Cardiac septum (tissue), 1 donor: Measurements from ENCODE around the gene HEXA. TPM values are rescaled to one million over a fixed set of nuclear protein-coding genes. Genes with fewer than 3 reads are reported as not detected.

Source experiments
- DNase-seq: peaks from one replicate; pipeline ENCODE4 v3.0.0-alpha.2; 2020; ENCODE audit warnings: low spot score
- intact Hi-C: fragments of 100-400 bp; cut with DNase I; formaldehyde crosslinking; loops from one replicate; pipeline ENCODE4 v1.14.0; 2022
- total RNA-seq: library from RNA; stranded (reverse); fragmentation: NEBNext Ultra II Directional; extraction: Animal tissue kit (Norgen Biotek cat#: 25700); gene quantifications from one replicate; pipeline ENCODE4 v1.2.1, GENCODE V29; 2021
- donor health status: DM: no; HTN: no; CAD: no.

The HEXA gene
- total RNA-seq, 1 donor from 2014 or later = 77.9 TPM

DNA sequence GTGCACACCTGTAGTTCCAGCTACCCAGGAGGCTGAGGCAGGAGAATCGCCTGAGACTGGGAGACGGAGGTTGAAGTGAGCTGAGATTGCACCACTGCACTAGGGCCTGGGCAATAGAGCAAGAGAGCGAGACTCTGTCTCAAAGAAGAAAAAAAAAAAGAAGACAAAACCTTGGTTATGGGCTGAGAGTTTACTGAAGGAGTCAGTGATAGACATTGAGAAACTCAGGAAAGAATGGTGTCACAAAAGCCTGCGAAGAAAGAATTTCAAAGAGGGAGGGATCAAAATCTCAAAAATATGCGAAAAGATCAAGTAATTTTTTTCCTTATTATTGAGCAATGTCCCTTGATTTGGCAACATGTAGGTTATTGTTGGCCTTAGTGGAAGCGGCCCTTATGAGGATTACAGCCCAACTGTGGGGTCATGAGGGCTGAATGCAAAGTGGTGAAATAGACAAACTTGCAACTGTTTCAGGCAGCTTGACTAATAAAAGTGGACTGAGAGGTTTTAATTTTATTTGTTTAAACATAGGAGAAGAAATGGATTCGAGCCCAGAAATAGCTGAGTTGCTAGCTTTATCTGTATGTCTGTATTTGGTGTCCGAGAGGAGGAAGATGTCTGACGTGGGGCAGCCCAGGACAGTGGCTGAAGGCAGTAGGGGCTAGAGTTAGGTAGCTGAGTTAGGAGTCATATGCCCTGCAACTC lies 37.0 kb downstream of the HEXA start:
- intact Hi-C loops = no loop called here

GRCh38 chr15:72338148-72338547 lies 37.7 kb downstream of the HEXA start:
- intact Hi-C loops = no loop called here
- DNase-seq = no peak

More for the DNA sequence above, 37.0 kb downstream of the HEXA start:
- no peak for DNase-seq

GRCh38 chr15:72334842-72335241 lies 41.0 kb downstream of the HEXA start:
- no peak for DNase-seq
- intact Hi-C loops = no loop called here

- intact Hi-C loops = no loop called here
- DNase-seq = no peak
Observed at GRCh38 chr15:72331021-72331420, 44.8 kb downstream of the HEXA start.

- no peak for DNase-seq
- intact Hi-C loops = no loop called here
Observed at GRCh38 chr15:72323752-72324151, 52.1 kb downstream of the HEXA start.

GRCh38 chr15:72319985-72320671 lies 55.7 kb downstream of the HEXA start, which contains the start of gene CELF6:
Gene CELF6 (minus strand): TSS chr15:72320157. CDS start chr15:72319874, 283 bp downstream.
- DNase-seq = peak; percentile 93
- intact Hi-C loops = no loop called here

DNA sequence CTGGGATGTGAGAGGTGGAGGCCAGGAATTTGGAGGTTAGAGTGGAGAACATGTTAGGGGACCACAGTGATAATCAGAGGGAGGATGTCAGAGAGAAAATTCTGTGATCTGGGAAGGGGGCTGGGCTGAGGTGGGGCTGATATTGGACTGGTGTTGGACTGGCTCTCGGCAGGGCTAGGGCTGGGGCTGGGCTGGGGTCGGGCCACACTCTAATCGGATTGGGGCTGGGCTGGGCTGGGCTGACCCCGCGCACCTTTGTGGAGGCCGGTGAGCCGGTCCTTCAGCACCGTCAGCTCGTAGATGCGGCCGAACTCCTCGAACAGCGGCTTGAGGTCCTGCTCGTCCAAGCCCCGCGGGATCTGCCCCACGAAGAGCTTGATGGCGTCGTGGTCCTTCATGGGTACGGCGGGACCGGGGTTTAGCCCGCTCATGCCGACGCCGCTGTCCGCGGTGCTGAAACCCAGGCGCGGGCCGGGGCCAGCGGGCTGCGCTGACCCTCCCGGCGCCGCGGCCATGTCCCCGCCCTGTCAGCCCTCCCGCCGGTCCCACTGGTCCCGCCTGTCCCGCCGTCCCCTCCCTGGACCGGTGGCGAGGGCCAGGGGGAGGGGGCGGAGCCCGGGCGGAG lies 56.3 kb downstream of the HEXA start:
- intact Hi-C loops = no loop called here
- peak; percentile 85 for DNase-seq

GRCh38 chr15:72318408-72318942 lies 57.3 kb downstream of the HEXA start:
- DNase-seq = no peak
- intact Hi-C loops = no loop called here

GRCh38 chr15:72315706-72316370 lies 60.0 kb downstream of the HEXA start:
- DNase-seq = no peak
- intact Hi-C loops = no loop called here

DNA sequence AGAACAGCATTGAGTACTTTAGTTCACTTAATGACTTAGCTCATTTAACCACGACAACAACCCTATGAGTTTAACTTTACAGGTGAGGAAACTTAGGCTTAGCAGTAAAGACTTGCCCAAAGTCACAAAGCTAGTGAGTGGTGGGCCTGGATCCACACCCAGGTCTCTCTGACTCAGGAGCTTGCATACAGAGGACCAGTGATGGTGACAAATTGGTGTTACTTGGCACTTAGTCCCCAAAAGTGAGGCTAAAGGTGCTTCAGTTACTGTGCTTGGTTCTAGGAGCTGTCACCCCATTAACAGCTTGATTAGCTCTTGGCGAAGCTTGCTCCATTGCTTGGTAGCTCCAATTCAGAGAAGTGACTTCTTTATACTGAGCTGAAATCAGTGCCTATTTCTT lies 61.9 kb downstream of the HEXA start:
- intact Hi-C loops = no loop called here
- DNase-seq = no peak

DNA sequence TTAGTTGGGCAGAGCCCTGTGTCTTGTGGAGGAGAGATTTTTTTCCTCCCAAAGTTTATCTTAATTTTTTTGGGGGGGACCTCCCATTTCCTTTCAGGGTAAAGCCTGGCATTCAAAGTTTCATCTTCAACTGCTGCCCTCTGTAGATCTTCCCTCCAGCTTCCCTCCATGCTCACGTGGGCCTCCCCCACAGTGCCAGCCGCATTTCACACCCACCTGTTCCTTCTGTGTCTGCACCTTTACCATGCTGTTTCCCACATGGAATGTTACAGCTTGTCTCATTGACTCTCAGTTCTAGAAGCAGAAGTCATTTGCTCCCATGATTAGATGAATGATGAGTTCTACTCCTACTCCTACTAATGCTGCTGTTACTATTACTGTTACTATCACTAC lies 62.4 kb downstream of the HEXA start:
- intact Hi-C loops = no loop called here
- no peak for DNase-seq

GRCh38 chr15:72312605-72313447 lies 63.0 kb downstream of the HEXA start:
- peak; percentile 84 for DNase-seq
- intact Hi-C loops = no loop called here

DNA sequence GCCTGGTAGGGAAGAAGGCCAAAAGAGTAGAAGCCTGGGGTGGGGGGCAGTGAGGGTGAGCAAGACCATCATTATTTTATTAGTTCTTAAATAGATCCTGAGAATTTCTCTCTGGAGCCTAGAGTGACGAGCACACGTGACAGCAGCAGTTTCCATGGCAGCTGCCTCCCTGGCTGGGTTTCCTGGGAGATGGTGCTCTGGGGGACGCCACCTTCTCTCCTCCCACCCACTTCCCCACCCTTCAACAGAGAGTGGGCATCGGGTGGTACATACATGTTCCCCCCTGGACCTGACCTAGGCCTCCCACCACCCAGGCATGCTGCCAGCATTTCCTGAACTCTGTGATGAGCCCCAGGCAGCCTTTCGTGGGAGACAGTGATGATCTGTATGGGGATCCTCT lies 68.8 kb downstream of the HEXA start:
- intact Hi-C loops = no loop called here
- DNase-seq = no peak

DNA sequence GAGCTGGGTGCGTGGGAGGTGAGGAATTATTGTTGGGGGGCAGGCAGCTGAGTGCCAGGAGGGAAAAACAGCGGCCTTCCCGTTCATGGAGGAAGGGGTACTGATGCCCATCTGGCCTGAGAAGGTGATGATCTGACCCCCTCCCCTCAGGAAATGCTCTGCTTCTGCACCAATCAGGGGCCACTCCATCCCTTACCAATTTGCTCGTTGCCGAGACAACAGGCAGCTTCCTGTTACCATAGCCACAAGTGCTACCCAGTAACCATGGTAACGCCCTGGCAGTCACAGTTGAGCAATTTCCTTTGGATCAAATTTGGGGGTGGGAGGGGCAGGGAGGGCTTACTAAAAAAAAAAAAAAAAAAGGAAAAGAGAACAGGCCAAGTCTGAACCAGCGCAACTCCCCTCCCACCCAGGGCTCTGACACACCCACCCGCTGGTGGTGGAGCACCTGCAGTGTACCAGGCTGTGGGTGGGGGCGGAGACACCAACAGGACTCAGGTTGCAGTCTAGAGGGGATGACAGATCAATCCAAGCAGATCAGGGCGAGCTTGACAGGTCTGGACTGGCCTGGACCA lies 69.5 kb downstream of the HEXA start:
- intact Hi-C loops = no loop called here
- no peak for DNase-seq

- intact Hi-C loops = no loop called here
- no peak for DNase-seq
Observed at GRCh38 chr15:72304596-72304995, 71.2 kb downstream of the HEXA start.

GRCh38 chr15:72302955-72303354 lies 72.9 kb downstream of the HEXA start:
- DNase-seq = no peak
- intact Hi-C loops = no loop called here
